Endothelial cell of umbilical vein (primary cell): ENCODE results near the gene PSG4. TPM values are rescaled to one million over a fixed set of nuclear protein-coding genes. Genes with fewer than 3 reads are reported as not detected.
"Not testable (repeated sequence)": the region's sequence is repeated elsewhere in the genome, so short reads cannot be mapped to it uniquely, and the experiment has no call there.

Source experiments
- BruUV-seq: library from RNA; stranded (reverse); fragments of 400-500 nt; replicated peaks from 2 replicates; lab custom pipeline; 2021; lab: Mats Ljungman, UMichigan
- CTCF ChIA-PET: fragments of 300-600, 350-600 bp; sonication (Branson Sonifier 250); formaldehyde crosslinking; loops from one replicate; lab custom pipeline; 2021; ENCODE audit warnings: antibody characterized with exemption, inconsistent platforms; lab: Charles Lee
- POLR2A ChIA-PET: fragments of 300-600, 350-600 bp; sonication (Branson Sonifier 250); formaldehyde crosslinking; loops from one replicate; lab custom pipeline; 2021; ENCODE audit warnings: antibody characterized with exemption, inconsistent platforms; lab: Charles Lee
- DNase-seq: peaks from one replicate; pipeline ENCODE4 v3.0.0-alpha.2; 2011; ENCODE audit warnings: low read depth, low spot score
- FAIRE-seq: peaks from 2 replicates; lab custom pipeline; 2011; peaks lifted over from hg19 to GRCh38; lab: Jason Lieb, UNC
- H2AFZ ChIP-seq: 2 replicates; pipeline ENCODE4 v1.6.0; 2012; ENCODE audit warnings: low read depth, low read length, control low read depth, inconsistent platforms
- H3K27ac ChIP-seq: 2 replicates; pipeline ENCODE4 v1.5.1; 2011; ENCODE audit warnings: low read depth, mild to moderate bottlenecking, control low read depth, low read length, moderate library complexity; ENCODE audit not compliant: insufficient read depth
- H3K27me3 ChIP-seq, 2 experiments: 2 replicates each; pipeline versions ENCODE4 v1.6.0 to v1.6.1; 2011; ENCODE audit warnings: low read length in 2 of 2, mixed read lengths in 1 of 2; ENCODE audit not compliant: control insufficient read depth in 2 of 2, insufficient read depth in 2 of 2
- H3K36me3 ChIP-seq, 2 experiments: 2 replicates in 1 of 2; 3 replicates in 1 of 2; pipeline ENCODE4 v1.5.1; 2011; ENCODE audit warnings: low read length in 2 of 2, mild to moderate bottlenecking in 1 of 2, moderate library complexity in 1 of 2; ENCODE audit not compliant: control insufficient read depth in 2 of 2, insufficient read depth in 2 of 2; ENCODE audit errors: extremely low read depth in 1 of 2
- H3K4me1 ChIP-seq: 3 replicates; pipeline ENCODE4 v1.5.1; 2011; ENCODE audit warnings: mild to moderate bottlenecking, low read length; ENCODE audit not compliant: control insufficient read depth, insufficient read depth; ENCODE audit errors: extremely low read depth
- H3K4me2 ChIP-seq: 2 replicates; pipeline ENCODE4 v1.6.1; 2011; ENCODE audit warnings: low read length, control low read depth, mixed read lengths; ENCODE audit not compliant: insufficient read depth
- H3K4me3 ChIP-seq, 3 experiments: fragments of 200-600 bp in 1 of 3; sonication (generic), shearing (Covaris generic) in 1 of 3; replicated peaks in 1 of 3; 2 replicates each; pipeline ENCODE4 v1.5.1; 2011 to 2016; ENCODE audit warnings: control low read depth in 3 of 3, low read length in 3 of 3, mild to moderate bottlenecking in 2 of 3, inconsistent platforms in 1 of 3, low read depth in 1 of 3, moderate library complexity in 1 of 3; ENCODE audit not compliant: insufficient read depth in 1 of 3
- H3K79me2 ChIP-seq: 2 replicates; pipeline ENCODE4 v1.6.0; 2012; ENCODE audit warnings: low read length, inconsistent platforms; ENCODE audit not compliant: control insufficient read depth, insufficient read depth
- H3K9ac ChIP-seq: replicated peaks from 2 replicates; pipeline ENCODE3; 2011; ENCODE audit warnings: low read length, control low read depth; ENCODE audit not compliant: insufficient read depth; ENCODE audit errors: extremely low read depth
- H3K9me1 ChIP-seq: replicated peaks from 3 replicates; pipeline ENCODE4 v1.6.0; 2011; ENCODE audit warnings: mild to moderate bottlenecking, low read length; ENCODE audit not compliant: control insufficient read depth, insufficient read depth; ENCODE audit errors: extremely low read depth
- H3K9me3 ChIP-seq: replicated peaks from 2 replicates; pipeline ENCODE4 v1.5.1; 2012; ENCODE audit warnings: low read length, inconsistent platforms; ENCODE audit not compliant: control insufficient read depth, insufficient read depth
- H4K20me1 ChIP-seq: replicated peaks from 2 replicates; pipeline ENCODE3; 2011; ENCODE audit warnings: mild to moderate bottlenecking, low read length; ENCODE audit not compliant: control insufficient read depth, insufficient read depth; ENCODE audit errors: extremely low read depth
- dilution Hi-C: fragments of 300-500 bp; cut with MboI; formaldehyde crosslinking; loops from one replicate; pipeline ENCODE4 v1.15.0; 2019; ENCODE audit warnings: low sequenced_read_pairs; ENCODE audit not compliant: extremely low pct_ligation_motif_present
- intact Hi-C: fragments of 100-400 bp; cut with micrococcal nuclease; formaldehyde crosslinking; loops from one replicate; pipeline ENCODE4 v1.10.0; 2022
- polyA plus RNA-seq, 4 experiments: library from polyadenylated mRNA; depleted of rRNA in 3 of 4; stranded (reverse) in 3 of 4; unstranded in 1 of 4; fragments of >200 nt; gene quantifications; 2 replicates each; pipeline versions ENCODE4 v1.2.1 to v1.2.3, GENCODE V29; 2011 to 2012; ENCODE audit warnings: missing spikeins in 1 of 4
- total RNA-seq: library from RNA; stranded (reverse); gene quantifications from 2 replicates; pipeline ENCODE4 v1.2.3, GENCODE V29; 2021

The PSG4 gene
- total and polyA plus RNA-seq, 2 donors (not counting 3 experiments of a cell fraction or from before 2014, with no cell fraction given) = 0.29 to 3.6 TPM

GRCh38 chr19:43192381-43193155 is 12.9 kb downstream of the PSG4 start:
- intact Hi-C loops = not testable (repeated sequence)

GRCh38 chr19:43188092-43188491 is 17.3 kb downstream of the PSG4 start:
- H3K4me1 ChIP-seq, H3K4me3 ChIP-seq, H3K36me3 ChIP-seq, H3K4me2 ChIP-seq, H3K27ac ChIP-seq, H4K20me1 ChIP-seq, H2AFZ ChIP-seq, H3K9ac ChIP-seq, BruUV-seq, FAIRE-seq, CTCF ChIA-PET, H3K27me3 ChIP-seq, H3K79me2 ChIP-seq, dilution Hi-C loops, H3K9me3 ChIP-seq, H3K9me1 ChIP-seq, POLR2A ChIA-PET, intact Hi-C loops, DNase-seq: not testable (repeated sequence)

More at GRCh38 chr19:43192381-43193155, 12.9 kb downstream of the PSG4 start:
- dilution Hi-C loops, DNase-seq, H4K20me1 ChIP-seq, H3K79me2 ChIP-seq, H2AFZ ChIP-seq, H3K4me2 ChIP-seq, CTCF ChIA-PET, H3K9me3 ChIP-seq, POLR2A ChIA-PET, H3K9ac ChIP-seq, H3K27me3 ChIP-seq, FAIRE-seq, BruUV-seq, H3K4me1 ChIP-seq, H3K4me3 ChIP-seq, H3K36me3 ChIP-seq, H3K27ac ChIP-seq, H3K9me1 ChIP-seq: not testable (repeated sequence)

- H3K4me3 ChIP-seq, H3K9ac ChIP-seq, H4K20me1 ChIP-seq, H3K9me1 ChIP-seq, BruUV-seq, H3K9me3 ChIP-seq, H3K36me3 ChIP-seq, FAIRE-seq, H3K27me3 ChIP-seq, H3K79me2 ChIP-seq, H3K27ac ChIP-seq, dilution Hi-C loops, CTCF ChIA-PET, DNase-seq, H3K4me1 ChIP-seq, H3K4me2 ChIP-seq, intact Hi-C loops, POLR2A ChIA-PET, H2AFZ ChIP-seq: not testable (repeated sequence)
These were observed 19.0 kb downstream of the PSG4 start, which contains the start of gene PSG5 for GRCh38 chr19:43186311-43186935. Gene PSG5, minus strand, starts transcription at chr19:43186536. Its CDS starts 131 bp downstream, at chr19:43186405.
